NCI-H2029 (cell line): ENCODE results near the gene MSI2.

Experiments used
- DNase-seq: peaks from one replicate; lab custom pipeline; 2025; lab: John Stamatoyannopoulos, UW

MSI2 gene

DNA sequence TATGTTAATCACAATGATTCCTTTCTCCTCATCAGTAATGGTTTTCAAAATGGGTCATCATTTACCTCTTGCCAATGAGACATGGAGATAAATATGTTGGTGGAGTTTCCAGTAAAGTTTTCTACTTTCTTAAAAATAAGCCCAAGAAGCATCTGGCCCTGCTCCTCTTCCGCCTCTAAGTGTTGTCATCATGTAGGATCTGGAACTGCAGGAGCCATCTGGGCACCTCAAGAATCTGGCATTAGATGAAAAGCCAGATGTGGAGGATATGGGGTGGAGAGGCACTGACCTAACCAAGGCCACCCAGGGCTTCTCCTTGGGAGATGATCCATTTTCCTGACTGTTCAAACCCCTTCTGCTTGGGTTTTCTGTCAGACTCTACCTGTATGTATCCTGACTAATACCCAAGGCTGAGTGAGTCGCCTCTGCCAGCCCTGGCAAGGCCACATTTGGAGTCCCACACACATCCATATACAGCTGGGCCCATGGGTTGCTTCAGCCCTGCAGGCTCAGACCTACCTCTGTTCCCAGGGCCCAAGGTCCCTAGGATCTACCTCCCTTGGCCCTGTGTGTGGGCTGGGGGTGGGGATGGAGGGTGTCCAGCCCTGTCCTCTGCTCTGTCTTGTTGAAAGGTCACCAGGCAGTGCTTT, 464.2 kb downstream of the MSI2 start:
- DNase-seq = no peak

DNA sequence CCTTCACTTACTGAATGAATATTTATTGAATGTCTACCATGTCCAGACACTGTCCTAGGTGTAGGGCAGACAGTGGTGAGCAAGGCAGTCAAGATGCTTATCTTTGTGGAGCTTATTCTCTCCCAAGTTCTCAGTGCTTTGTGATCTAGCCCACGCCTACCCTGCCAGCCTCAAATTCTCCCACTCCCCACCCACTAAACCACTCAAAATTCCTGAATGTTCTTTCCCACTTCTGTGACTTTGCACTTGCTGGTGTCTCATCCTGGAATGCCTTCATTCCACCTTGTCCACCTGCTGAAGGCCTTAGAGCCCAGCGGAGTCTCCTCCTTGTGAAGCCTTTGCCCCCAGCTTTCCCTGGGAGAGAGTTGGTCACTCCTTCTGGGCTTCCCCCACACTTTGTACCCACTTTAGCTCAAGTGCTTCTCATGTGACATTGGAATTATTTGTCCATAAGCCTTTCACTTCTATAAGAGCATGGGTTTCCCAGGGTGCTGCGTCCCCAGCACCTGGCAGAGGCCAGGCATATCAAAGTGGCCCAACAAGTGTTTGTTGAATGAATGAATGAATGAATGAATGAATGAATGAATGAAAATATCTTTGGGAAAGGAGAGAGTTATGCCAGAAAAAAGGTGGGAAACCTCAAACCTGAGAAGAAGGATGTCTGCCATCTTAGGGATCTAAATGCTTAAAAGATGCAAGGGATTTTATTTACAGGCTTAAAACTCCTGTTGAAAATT, 465.8 kb downstream of the MSI2 start:
- no peak for DNase-seq

DNA sequence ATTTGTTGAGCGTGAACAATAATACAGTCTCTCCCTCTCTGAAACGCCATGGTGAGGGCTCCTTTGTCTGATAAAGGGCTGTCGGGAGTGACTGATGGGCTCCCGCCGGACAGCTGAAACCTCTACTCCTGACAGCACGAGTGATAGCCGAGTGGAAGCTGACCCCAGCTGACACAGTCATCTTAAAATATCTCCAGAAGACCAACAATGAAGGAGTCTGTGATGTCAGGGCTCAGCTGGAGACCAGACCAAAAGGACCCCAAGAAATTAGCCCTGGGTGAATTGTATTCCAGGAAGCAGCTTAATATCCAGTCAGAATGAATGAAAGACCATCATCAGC, 466.4 kb downstream of the MSI2 start:
- no peak for DNase-seq

DNA sequence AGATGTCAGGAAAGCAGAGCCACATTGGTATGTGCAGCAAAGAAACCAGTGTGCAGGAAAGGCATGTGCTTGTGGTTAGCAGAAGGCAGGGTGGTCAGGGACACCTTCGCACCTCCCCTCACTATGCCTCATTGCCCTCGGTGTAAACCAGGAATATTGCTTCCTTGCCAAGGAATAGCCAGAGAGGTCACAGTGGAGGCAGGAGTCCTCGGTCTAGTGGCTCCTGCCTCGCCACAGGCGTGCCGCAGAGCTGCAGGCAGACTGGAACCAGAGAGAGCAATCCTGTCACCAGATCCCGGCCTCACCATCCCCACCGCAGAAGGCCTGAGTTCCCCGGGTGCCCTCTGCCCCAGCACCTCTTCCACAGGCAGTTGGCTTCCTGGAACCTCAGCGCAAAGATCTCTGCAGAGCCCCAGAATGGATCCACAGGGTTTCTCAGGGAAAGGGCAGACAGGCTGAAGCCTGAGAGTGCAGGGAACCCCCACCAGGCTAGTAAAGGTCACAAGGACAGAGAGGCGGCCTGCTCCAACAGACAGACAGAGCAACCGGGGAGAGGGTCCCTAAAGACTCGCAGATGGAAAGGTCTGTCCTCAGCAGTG, 467.2 kb downstream of the MSI2 start:
- no peak for DNase-seq

DNA sequence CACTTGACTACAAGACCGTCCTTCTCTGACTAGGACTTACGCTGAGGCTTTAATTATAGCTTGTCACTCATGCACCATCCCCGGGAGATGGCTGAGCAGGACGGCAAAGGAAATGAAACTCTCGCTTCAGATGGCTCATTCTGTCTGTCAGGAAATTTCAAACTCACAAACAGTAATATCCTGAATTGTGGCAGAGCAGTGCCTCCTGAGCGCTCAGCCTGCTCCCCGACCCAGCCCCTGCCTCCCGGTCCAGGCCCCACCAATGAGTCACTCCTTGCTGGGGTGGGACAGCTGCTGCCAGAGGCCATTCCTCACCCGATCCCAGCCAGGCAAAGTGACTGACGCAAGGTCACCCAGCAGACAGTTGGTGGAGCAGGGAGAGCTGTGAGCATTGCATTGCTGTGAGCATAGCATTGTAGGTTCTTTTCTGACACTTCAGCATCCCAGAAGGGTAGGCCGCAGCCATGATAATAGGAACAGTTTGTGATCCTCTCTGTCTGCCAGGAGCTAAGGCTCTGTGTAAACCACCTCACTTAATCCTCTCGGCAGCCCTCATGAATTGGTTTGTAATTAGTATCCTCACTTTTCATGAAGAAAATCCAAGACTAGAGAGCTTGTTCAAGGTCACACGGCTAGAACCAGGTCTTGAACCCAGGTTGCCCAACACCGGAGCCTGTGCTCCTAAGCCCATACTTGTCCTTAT, 467.9 kb downstream of the MSI2 start:
- no peak for DNase-seq

DNA sequence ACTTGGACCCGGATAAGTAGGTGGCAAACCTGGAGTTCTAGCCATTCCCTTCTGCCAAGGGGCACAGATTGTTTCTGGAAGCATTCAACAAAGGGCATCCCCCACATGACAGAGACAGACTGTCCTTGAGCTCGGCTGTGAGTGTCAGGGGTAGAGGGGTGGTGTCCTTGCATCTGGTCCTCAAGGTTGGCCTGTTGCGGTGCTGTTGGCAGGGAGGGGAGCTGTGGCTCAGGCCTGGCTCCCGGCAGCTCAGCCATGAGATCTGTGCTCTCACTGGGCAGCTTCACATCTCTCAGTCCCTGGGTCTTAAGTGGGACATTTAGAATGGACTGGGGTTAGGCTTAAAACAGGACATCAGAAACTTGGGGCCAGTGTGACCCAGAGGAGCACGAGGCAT, 468.4 kb downstream of the MSI2 start:
- no peak for DNase-seq

DNA sequence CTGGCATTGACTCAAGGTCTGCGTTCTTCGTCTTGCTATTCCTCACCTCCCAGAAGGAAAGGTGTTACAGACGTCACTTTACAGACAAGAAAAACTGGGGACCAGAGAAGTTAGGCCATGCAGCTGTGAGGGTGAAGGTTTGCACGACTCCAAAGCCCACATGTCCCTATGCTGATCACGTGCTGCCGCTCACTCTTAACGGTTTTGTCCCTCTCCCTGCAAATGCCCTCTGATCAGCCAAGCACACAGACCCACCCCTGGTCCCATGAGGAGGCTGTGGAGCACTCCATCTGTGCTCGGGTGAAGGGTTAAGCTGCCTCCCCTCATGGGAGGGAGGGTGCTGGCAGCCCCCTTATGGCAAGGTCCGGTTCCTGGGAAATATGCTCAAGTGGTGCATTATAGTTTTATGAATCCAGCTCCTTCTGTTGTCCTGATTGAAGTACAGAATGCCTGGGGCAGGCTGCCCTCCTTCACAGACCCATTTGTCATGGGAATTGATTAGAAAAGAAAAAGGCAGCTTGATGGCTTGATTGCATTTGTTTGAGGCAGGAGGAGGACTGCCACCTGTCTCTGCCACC, 470.0 kb downstream of the MSI2 start:
- no peak for DNase-seq

DNA sequence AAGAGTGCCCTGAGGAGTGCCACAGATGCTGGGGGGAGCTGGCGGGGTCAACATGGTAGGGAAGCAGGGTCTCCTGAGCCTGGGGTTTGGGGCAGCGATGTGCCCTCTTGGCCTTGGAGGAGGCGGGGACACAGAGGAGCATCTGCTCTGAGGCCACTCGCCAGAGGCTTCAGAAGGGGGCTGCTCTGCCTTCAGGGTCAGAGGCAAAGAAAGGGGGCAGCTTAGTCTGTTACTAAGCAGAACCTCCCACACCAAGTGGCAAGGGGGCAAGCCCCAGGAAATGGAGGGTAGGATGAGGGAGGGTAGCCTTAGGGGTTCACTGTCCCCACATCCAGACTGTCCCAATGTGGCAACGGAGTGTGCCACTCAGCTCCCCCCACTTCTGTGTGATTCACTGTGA, 470.5 kb downstream of the MSI2 start:
- no peak for DNase-seq

DNA sequence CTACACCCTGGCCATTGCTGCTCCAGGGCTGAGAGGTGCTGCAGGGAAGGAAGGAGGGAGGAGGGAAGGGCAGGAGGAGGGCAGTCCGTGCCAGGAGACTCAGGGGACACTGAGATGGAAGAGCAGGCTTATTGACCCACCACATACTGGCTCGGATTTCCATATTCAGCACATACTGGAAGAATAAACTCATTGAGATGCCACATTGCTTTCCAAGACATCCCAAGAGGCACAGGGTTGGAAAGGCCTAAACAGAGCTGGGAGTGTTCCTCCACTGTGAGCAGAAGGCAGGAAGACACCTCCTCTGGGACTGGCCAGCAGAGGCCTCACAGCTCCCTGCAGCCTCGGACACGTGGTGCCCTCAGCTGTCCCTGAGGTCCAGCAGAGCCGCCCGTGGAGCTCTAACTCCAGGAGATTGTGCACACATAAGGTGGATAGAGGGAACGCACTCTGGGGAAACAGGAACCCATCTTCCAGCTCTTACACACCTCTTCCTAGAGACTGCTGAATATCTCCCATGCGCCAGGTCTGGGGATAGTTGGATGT, 471.4 kb downstream of the MSI2 start:
- no peak for DNase-seq

DNA sequence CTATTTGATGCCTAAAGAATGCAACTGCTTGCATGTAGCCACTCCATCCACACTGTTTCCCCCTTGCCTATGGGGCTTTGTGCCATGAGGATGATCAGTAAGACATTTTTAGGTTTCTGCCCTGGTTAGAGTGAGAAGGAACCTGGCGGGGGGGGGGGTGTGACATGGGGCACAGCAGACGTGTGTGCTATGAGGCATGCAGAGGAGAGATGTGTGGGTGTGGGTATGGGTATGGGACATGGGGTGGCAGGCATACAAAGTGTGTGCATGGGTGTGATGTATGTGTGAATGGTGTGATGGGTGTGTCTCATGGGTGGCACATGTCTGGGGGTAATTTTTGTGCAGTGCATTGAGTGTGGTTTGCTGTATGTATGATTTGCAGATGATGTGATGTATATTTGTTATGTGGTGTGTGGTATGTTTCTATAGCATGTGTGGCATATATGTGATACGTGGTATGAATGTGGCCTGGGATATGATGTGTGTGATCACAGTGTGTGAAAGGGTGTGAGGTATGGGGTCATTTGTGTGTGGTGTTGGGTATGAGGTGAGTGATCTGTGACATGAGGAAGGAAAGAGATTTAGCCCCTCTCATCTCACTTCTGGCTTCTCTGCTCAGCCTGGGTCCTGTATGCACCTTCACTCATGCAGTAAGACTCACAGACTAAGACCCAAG, 473.8 kb downstream of the MSI2 start:
- no peak for DNase-seq

DNA sequence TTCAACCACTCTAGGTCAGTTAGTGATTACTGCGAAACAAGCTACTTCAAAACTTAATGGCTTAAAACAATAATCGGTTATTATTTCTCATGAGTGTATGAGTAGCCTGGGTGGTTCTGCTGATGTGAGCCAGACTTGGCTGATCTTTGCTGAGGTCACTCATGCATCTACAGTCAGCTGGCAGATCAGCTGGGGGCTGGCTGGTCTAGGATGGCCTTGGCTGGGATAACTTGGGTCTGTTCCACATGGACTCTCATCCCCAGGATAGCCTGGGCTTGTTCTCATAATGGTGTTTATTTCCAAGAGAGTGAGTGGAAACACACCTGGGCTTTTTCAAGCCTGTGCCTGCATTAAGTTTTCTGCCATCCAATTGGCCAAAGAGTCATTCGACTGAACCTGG, 475.7 kb downstream of the MSI2 start:
- DNase-seq = peak; percentile 32

DNA sequence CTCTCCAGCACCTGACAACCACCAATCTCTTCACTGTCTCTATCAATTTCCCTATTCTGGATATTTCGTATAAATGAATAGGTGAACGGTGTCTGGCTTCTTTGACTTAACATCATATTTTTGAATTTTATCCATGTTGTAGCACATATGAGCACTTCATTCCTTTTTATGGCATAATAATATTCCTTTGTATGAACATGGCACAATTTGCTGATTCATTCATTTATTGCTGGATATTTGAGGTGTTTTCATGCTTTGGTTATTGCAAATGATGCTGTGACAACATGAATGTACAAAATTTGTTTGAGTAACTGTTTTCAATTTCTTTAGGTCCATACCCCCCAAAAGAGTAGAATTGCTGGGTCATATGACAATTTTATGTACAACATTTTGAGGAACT, 476.8 kb downstream of the MSI2 start:
- no peak for DNase-seq
